ENCODE measurements around the gene SWAP70.

SWAP70 gene

GRCh38 chr11:9651899-9652748 lies 11.8 kb upstream of the SWAP70 start:
- DNase-seq = no peak

DNA sequence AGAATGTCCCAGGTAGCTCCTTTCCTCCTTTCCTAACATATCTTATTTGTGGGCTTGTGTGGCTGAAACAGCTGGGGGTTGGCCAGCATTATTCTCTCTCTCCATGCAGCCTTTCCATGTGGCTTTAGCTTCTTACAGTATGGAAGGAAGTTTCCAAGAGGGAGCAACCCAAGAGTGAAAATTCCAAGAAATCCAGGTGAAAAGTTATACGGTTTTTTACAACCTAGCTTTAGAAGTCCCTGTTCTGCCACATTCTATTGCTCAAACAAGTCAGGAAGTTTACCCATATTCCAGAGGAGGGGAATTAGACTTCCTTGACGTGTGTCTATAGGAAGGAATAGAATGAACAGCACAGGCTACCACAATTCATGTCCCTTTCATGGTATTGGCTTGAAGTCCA lies 10.0 kb upstream of the SWAP70 start:
- DNase-seq = no peak

DNA sequence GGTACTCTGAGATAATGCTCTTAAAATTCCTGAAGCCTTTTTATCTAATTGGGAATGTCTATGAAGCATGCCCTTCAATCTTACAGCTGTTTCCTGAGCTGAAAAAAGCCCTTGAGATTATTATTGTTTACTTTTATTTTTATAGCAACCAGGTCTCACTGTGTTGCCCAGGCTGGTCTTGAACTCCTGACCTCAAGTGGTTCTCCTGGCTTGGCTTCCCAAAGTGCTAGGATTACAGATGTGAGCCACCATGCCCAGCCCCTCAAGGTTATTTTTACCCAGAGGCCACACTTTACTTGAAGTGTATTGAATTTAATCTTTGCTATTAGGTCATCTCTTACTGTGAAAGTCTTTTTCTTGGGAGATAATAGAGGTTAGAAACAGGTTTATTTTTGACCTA lies 7.0 kb upstream of the SWAP70 start:
- no peak for DNase-seq

GRCh38 chr11:9657531-9657930 lies 6.3 kb upstream of the SWAP70 start:
- no peak for DNase-seq

DNA sequence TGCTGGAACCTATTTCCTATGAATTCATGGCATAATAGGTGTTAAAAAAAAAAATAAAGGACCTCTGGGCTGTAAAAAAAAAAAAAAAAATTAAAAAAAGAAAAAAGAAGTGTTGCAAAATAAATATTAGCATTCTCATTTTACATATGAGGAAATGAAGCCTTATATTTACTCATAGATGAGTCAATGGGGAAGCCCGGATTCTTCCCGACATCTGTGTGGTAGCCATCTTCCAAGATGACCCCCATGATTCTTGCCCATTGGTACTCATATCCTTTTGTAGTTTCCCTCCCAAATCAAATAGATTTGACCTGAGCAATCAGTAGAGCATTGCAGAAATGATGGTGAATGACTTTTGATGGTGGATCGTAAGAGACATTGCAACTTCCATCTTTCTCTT lies 3.0 kb upstream of the SWAP70 start:
- DNase-seq = no peak

DNA sequence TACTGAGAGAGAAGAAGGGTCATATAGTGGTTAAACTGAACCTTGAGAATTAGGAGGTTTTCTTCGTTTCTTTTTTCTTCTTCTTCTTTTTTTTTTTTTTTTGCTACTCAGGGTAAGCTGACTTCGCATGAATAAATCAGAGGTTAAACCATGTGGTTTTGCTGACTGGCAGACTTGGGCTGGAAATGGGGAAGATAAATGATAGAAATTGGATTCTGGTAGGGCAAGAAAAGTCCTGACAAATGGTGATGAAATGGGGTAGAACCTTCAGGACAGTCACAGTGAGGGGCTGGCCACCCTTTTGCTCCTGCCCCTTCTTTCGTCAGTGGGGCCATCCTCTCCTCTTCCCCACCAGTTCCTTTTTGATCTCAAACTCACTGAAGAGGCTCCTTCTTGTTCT lies 1.6 kb upstream of the SWAP70 start:
- no peak for DNase-seq

- peak; percentile 41 for DNase-seq
Measured at GRCh38 chr11:9664276-9665171, 647 bp downstream of the SWAP70 start.

GRCh38 chr11:9665749-9666148 lies 1.9 kb downstream of the SWAP70 start:
- no peak for DNase-seq

DNA sequence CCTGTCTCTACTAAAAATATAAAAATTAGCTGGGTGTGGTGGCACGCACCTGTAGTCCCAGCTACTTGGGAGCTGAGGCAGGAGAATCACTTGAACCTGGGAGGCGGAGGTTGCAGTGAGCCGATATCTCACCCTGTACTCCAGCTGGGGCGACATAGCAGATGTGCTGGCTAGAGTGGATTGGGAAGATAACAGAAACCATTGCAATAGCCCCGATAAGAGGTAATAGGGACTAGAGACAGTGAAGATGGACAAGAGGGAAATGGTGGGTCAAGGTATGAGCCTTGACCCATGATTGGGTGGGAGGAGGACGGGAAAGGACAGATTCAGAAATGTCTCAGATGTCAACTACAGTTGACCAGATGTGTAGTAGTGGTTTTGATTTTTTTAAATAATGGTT lies 6.1 kb downstream of the SWAP70 start:
- DNase-seq = no peak

DNA sequence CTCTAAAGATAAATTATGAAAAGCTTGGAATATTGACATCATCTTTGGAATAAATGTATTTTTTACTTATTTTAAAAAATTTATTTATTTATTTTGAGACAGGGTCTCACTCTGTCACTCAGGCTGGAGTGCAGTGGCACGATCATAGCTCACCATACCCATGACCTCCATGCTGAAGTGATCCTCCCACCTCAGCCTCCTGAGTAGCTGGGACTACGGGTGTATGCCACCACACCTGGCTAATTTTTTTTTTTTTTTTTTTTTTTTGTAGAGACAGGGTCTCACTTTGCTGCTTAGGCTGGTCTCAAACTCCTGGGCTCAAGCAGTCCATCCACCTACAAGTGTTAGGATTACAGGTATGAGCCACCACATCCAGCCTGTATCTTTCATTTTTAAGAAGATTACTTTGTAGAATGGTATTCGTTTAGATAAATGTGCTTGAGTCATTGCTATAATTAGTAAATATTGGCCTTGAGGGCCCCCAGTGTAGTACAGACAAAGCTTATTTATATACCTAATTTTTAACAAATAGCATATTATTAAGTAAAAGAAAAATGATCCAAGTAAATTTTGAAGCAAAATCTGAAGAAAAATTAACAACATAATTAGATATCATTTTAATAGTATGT lies 8.5 kb downstream of the SWAP70 start:
- DNase-seq = peak; percentile 19

DNA sequence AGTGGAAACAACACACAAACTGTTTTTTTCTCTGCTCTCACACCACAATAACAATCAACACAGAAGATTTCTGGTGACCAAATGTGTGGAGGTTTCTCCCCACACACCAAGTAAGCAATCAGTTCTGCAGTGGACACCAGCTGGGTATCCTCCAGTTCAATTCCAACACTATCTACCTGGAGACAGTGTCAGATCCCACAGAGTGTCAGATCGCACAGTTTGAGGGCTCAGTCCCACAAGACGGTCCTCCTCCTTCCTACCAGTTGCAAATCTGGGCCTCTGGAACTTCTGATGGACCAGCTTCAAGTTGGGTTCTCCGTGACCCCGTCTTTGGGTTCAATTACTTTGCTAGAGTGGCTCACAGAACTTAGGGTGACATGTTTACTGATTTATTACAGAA lies 9.0 kb downstream of the SWAP70 start:
- DNase-seq = no peak

GRCh38 chr11:9675691-9676090 lies 11.8 kb downstream of the SWAP70 start:
- DNase-seq = no peak

DNA sequence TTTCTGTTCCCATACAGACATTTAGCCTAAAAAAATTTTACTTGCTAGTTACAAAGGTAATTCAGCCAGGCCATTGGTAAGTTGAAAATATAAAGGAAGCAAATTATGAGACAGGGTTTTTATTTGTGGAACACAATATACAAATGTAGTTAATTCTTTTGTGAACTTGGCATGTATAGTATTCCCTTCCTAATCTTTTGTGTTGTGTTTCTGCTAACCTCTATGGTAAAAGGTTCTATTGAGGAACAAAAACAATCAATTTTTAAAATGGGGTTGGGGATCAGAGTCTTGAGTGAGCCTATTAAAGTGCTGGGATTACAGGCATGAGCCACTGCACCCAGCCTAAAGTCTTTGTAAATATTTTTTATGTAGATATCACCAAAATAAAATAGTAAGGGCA lies 14.1 kb downstream of the SWAP70 start:
- no peak for DNase-seq

- no peak for DNase-seq
Measured at GRCh38 chr11:9678576-9678975, 14.7 kb downstream of the SWAP70 start.

DNA sequence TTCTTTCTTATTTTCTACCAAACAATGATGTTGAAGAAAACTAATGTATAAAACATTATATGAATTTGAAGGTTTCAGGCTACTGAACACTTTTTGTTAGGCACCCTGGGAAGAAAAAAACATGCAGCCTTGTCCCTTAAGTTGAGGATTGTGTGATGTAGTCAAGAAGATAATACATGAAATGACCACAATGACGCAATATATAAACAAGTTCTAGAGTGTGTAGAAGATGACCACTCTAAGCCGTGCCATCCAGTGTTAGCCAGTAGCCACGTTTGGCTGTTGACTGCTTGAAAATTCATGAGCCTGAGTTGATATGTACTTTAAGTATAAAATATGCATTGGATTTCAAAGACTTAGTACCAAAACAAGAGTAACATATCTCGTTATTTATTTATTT lies 16.2 kb downstream of the SWAP70 start:
- DNase-seq = no peak

DNA sequence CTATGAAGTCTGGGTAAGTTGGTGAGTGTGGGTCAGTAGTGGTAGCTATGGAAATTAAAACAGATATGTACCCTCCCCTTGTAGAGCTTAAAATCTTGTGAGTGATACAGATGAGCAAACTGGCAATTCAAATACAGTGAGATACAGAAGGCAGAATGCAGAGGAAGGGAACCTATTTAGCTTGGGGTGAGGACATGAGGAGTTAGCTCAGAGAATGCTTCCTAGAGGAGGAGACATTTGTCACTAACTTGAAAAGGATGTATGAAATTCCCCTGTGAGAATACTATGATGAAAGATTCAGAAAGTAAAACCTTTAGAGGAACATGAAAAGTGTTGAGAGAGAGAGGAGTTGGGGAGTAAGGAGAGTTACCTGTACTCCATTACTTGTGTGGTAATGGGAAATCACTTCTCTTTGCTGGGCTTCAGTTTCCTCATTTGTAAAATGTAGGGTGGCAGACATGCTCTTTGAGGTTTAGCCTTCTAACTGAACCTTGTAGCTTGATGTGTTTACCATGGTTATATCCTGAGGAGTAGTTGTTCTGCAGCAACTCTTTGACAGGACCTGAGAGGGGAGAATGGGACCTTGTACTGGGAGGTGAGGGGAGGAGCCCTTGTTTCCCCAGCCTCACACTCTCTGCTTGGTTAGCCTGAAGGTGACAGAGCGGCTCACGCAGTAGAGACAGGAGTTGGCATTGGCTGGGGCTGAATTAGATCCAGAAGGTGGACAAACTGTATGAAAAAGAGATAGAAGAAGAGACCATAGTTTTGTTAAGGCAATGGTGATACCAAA lies 17.9 kb downstream of the SWAP70 start:
- no peak for DNase-seq

DNA sequence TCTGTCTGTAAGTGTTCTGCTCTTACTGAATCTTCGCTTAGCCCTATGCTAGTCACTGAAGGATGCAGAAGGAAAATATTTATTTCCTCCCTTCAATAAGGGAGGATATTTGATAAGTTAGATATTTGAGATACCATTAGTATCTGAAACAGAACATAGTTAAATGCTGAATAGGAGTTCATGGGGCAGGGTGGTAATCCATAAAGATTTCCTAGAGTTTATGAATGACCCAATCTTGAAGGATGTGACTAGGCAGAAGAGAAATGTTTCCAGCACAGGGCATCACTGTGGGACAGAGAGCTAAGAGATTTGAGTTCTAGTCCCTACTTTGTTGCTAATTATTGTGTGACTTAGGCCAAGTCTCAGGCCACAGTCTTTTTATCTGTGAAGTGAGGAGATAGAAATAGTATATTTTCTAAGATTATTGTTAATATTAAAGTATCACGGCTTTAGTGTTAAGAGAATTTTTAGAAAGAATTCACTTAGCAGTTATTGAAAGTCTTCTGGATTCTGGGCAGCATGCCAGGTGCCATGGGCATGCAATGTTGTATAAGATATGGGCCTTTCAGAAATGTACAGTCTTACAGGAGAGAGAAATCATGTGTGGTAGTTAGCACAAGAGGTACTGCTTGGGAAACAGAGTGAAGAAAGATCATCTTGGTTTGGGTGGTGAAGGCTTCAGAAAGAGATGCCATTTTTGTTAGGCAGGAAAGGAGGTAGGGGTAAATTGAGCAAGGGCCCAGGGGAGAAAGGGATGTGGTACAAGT lies 24.0 kb downstream of the SWAP70 start:
- no peak for DNase-seq

DNA sequence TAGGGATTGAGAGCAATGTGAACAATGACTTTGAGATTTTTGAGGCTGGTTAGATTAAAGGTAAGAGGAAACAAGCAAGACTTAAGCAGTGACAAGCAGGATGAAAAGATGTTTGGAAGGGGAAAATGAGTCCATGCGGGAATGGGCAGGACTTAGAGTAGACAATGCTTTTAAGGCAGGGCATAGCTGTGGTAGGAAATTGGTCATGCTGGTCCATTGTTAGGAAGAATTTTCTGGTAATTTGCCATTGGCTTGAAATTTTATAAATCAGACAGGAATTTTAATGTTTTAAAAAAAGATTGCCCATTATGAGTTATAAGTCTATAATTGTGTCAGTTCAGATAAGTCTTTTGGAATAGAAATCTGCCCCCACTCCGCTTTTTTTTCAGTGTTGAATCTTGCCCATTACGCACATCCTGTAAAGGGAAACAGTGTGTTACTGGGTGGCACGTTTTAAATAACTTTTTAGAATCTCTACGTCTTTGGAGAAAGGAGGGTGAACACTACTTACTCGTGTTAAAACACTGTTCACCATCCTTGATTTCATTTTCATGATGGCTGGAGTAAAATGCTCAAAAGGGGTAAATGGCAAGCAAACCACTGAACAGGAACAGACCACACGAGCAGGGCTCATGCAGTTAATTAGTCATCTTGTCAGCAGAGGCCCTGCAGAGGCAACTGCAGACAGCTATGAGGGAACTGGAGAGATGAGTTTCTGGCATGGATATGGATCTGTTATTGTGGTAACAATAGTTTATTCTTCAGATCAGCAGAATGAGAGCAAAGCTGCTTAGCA lies 25.0 kb downstream of the SWAP70 start:
- peak; percentile 22 for DNase-seq

- DNase-seq = no peak
Measured at GRCh38 chr11:9689721-9690120, 25.8 kb downstream of the SWAP70 start.

DNA sequence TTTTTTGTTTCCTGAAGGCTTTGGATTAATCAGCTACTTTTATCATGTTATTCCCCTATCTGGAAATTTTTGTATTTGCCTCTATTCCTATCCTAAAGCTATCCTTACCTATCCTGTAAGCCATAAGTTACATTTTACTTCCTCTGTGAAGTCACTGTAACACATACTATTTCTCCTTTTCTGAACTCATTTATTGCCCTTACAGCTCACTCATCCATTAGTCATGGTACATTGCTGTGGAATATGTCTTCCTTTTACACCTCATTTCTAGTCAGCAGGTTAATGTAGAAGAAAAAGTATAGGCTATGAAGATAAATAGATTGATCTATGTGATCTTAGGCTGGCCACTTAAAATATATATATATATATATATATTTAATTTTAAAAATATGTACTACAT lies 28.0 kb downstream of the SWAP70 start:
- no peak for DNase-seq

GRCh38 chr11:9692691-9693090 lies 28.8 kb downstream of the SWAP70 start:
- DNase-seq = no peak
